Tibial nerve (tissue), 4 donors: ENCODE measurements around the gene SLC35A2.

Experiments used
- EP300 ChIP-seq, 2 donors: sonication (generic); formaldehyde crosslinking; IDR thresholded peaks; one replicate each; pipeline ENCODE4 v1.6.1; 2017; ENCODE audit warnings: antibody characterized with exemption in 2 of 2, mild to moderate bottlenecking in 1 of 2
- POLR2A ChIP-seq, 2 donors: fragments of 450-650 bp; IDR thresholded peaks; one replicate each; pipeline ENCODE4 v1.6.1; 2017; ENCODE audit warnings: antibody characterized with exemption in 2 of 2, mild to moderate bottlenecking in 2 of 2, moderate library complexity in 2 of 2
- TF ChIP-seq, protein P1 (sequence below), 5 experiments: fragments of 200-600 bp in 3 of 5; fragments of 450-650 bp in 2 of 5; sonication (generic) in 3 of 5; IDR thresholded peaks; one replicate each; pipeline ENCODE4 v1.5.1; 2016 to 2019; ENCODE audit warnings: antibody characterized with exemption in 5 of 5, mild to moderate bottlenecking in 3 of 5, moderate library complexity in 2 of 5

DNA sequence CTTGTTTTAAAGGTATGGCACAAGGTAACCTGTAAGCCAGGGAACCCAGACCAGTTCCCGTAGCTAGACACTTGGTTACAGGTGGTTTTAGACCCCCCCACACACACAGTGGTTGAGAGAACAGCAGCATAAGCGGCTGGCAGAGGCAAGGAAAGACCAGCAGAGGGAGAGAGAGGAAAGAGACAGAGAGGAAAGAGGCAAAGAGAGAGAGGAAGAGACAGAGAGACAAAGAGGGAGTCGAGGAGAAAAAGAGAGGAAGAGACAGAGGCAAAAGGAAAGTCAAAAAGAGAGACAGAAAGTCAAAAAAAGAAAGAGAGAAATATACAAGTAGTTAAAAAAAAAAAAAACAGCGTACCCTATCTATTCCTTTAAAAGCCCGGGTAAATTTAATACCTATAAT is 56.5 kb downstream of the SLC35A2 start:
- TF ChIP-seq, protein P1, sequence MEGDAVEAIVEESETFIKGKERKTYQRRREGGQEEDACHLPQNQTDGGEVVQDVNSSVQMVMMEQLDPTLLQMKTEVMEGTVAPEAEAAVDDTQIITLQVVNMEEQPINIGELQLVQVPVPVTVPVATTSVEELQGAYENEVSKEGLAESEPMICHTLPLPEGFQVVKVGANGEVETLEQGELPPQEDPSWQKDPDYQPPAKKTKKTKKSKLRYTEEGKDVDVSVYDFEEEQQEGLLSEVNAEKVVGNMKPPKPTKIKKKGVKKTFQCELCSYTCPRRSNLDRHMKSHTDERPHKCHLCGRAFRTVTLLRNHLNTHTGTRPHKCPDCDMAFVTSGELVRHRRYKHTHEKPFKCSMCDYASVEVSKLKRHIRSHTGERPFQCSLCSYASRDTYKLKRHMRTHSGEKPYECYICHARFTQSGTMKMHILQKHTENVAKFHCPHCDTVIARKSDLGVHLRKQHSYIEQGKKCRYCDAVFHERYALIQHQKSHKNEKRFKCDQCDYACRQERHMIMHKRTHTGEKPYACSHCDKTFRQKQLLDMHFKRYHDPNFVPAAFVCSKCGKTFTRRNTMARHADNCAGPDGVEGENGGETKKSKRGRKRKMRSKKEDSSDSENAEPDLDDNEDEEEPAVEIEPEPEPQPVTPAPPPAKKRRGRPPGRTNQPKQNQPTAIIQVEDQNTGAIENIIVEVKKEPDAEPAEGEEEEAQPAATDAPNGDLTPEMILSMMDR (IDR thresholded peaks at IDR 0.05): no peak
- TF ChIP-seq EP300 (IDR thresholded peaks at IDR 0.05) (no peak), POLR2A (IDR thresholded peaks at IDR 0.05) (no peak)
